ENCODE data around the gene PBX1. TPM values are rescaled to one million over a fixed set of nuclear protein-coding genes. Genes with fewer than 3 reads are reported as not detected.

The PBX1 gene
- total and polyA plus RNA-seq, 8 donors = 11.0 to 113 (median 23.0) TPM

DNA sequence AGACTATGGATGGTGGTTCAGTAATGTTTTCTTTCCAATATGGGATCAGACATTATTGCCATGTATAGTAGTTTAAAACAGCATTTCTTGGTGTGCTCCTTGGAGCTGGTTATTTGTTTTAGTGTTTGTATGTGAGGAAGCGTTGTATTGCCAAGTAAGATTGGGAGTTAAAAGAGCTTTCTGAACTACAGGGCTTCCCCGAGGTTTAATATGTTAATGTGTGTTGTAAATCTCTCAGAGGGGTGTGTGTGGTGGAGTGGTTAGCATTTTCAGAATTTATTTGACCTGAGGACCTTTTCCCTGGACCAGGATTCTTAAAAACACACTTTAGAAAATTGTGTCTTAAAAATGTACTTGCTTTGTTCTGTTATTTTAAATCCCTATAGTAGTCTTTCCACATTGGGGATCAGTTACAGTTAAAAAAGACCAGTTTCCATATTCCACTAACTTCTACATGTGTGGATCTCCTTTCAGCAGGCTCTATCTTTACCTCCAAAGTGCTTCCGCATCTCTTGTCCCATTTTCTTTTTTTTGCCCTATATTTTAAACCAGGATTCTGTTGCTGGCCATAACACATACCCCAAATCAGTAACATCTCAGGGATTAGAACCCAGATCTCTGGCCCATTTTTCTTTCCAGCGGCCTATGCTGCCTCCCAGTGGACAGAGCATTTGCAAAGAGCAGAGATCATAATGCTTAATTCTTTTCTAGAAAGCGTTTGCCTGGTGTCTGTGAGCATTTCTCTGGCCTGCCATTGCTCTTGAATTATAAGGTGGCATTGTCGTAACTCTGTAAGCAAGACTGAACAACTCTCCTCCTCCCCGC lies 58.6 kb downstream of the PBX1 start:
- intact Hi-C loops (cut with DNase I; ENCODE audit: low total_unique reads) = no loop called here
- no peak for DNase-seq
- no peak overlapping the region for H3K4me3 ChIP-seq
- no peaks in the 10 kb centered on the region for H3K27me3 ChIP-seq
- H3K4me1 ChIP-seq = peaks cover 23 to 93% (median 60%) of the 10 kb centered on the region in 4 donors
- H3K27ac ChIP-seq = peak overlapping the region in 3 of 5 donors; percentile 18 to 52 (median 29)
- WGBS, 5 donors = 59 to 65% (median 63%) methylated on average over 7 of the region's 7 CpGs
- H3K36me3 ChIP-seq = no peaks in the 10 kb centered on the region
- TF ChIP-seq, protein P1, sequence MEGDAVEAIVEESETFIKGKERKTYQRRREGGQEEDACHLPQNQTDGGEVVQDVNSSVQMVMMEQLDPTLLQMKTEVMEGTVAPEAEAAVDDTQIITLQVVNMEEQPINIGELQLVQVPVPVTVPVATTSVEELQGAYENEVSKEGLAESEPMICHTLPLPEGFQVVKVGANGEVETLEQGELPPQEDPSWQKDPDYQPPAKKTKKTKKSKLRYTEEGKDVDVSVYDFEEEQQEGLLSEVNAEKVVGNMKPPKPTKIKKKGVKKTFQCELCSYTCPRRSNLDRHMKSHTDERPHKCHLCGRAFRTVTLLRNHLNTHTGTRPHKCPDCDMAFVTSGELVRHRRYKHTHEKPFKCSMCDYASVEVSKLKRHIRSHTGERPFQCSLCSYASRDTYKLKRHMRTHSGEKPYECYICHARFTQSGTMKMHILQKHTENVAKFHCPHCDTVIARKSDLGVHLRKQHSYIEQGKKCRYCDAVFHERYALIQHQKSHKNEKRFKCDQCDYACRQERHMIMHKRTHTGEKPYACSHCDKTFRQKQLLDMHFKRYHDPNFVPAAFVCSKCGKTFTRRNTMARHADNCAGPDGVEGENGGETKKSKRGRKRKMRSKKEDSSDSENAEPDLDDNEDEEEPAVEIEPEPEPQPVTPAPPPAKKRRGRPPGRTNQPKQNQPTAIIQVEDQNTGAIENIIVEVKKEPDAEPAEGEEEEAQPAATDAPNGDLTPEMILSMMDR (IDR thresholded peaks at IDR 0.05) = peak in 5 of 7 experiments; percentile 12 to 50 (median 39)
- TF ChIP-seq POLR2AphosphoS5 (IDR thresholded peaks at IDR 0.05) = no peak
- H3K9me3 ChIP-seq = no peaks in the 10 kb centered on the region

GRCh38 chr1:164618202-164618564 lies 59.2 kb downstream of the PBX1 start:
- Histone ChIP-seq H3K27ac (peak overlapping the region in 2 of 5 donors; percentile 29 to 52), H3K36me3 (no peaks in the 10 kb centered on the region), H3K4me1 (peaks cover 22 to 93% (median 60%) of the 10 kb centered on the region in 4 donors), H3K9me3 (no peaks in the 10 kb centered on the region), H3K27me3 (no peaks in the 10 kb centered on the region), H3K4me3 (no peak overlapping the region)
- TF ChIP-seq POLR2AphosphoS5 (IDR thresholded peaks at IDR 0.05) (no peak), POLR2A (IDR thresholded peaks at IDR 0.05) (no peak), EP300 (IDR thresholded peaks at IDR 0.05) (no peak)
- TF ChIP-seq, protein P1 (IDR thresholded peaks at IDR 0.05) = no peak
- intact Hi-C loops (cut with DNase I; ENCODE audit: low total_unique reads) = no loop called here
- DNase-seq = no peak
- 57 to 78% (median 66%) methylated on average over 4 to 5 of the region's 5 CpGs for WGBS, 5 donors

DNA sequence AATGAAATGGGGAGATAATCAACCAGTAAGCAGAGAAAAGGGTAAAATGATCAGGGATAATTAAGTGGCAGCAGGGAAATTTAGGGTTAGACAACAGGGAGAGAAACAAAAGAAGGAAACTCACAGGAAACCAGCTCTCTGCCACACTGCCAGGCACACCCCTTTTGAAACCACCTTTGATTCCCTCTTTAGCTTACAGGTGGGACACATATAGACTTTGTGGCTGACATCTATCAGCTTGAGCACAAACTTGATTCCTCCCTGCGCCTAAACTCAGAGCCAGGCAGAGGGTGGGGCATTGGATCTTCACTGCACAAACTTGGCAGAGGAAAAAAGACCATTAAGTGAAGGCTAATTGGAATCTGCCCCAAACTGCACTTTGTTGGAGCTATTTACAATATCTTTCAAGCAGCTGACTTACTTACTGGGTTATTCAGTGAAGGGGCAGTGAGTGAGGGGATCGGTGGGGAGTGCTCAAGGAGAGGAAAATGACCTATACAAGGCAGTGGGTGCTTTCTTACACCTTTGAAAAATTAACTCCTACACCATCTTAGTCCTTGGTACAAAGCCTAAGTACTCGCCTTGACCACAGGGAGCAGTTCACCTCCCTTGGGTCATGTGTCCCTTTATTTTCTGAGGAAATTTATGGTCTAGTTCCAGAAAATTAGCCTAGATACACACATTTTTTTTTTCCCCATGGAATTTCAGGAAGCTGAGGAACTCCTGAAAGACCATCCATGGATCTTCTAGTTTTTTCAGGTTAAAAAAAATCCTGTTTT lies 60.2 kb downstream of the PBX1 start:
- H3K9me3 ChIP-seq = no peaks in the 10 kb centered on the region
- DNase-seq = peak in 1 of 2 donors; percentile 70
- 17 to 36% (median 26%) methylated on average over 3 of the region's 3 CpGs for WGBS, 5 donors
- no peaks in the 10 kb centered on the region for H3K36me3 ChIP-seq
- no peak overlapping the region for H3K4me3 ChIP-seq
- no peaks in the 10 kb centered on the region for H3K27me3 ChIP-seq
- intact Hi-C loops (cut with DNase I; ENCODE audit: low total_unique reads) = no loop called here
- H3K27ac ChIP-seq = peak overlapping the region in 3 of 5 donors; percentile 24 to 52 (median 47)
- TF ChIP-seq, protein P1 (IDR thresholded peaks at IDR 0.05) = no peak
- TF ChIP-seq POLR2AphosphoS5 (IDR thresholded peaks at IDR 0.05) = no peak
- no peak for TF ChIP-seq POLR2A (IDR thresholded peaks at IDR 0.05)
- TF ChIP-seq EP300 (IDR thresholded peaks at IDR 0.05) = no peak
- H3K4me1 ChIP-seq = peaks cover 20 to 93% (median 62%) of the 10 kb centered on the region in 4 donors

DNA sequence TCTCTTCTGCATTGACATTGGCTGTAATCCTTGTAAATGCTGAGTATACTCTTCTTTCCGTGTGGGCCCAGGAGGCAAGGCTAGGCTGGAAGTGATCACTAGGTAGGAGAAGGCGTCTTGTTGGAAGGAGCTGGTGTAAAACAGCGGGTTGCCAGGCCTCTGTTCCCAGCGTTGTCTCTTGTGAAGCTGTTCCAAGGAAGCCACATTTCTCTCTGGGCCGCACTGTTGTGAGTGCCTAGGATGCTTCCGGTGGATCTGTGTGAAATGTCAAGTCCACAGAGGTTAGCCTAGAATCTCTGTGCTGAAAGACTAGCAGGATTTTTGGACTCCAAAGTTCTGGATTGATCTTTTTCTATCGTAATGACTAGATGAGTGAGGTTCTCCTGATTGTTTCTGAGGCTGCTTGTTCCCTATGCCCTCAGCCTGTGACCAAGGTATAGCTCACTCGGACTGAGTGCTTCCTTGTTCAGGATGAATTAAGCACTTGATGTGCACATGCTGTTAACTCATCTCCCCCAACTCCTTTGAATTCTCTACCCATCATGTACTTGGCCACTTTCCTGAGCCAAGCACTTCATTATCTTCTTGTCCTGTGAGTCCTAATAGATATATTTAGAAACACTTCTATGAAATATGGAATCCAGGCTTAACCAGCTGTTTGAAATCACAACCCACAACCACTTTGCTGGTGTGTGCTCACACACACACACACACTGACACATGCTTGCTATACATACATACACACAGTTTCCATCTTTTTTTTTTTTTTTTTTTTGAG lies 63.3 kb downstream of the PBX1 start:
- Histone ChIP-seq H3K27me3 (no peaks in the 10 kb centered on the region), H3K27ac (peak overlapping the region in 3 of 5 donors; percentile 46 to 72 (median 52)), H3K36me3 (peaks cover 0 to 5% (median 2%) of the 10 kb centered on the region in 4 donors), H3K4me3 (no peak overlapping the region), H3K9me3 (no peaks in the 10 kb centered on the region), H3K4me1 (peaks cover 20 to 86% (median 56%) of the 10 kb centered on the region in 4 donors)
- peak in 1 of 2 donors; percentile 60 for DNase-seq
- intact Hi-C loops (cut with DNase I; ENCODE audit: low total_unique reads) = no loop called here
- TF ChIP-seq POLR2A (IDR thresholded peaks at IDR 0.05) (no peak), POLR2AphosphoS5 (IDR thresholded peaks at IDR 0.05) (no peak), EP300 (IDR thresholded peaks at IDR 0.05) (no peak)
- TF ChIP-seq, protein P1 (IDR thresholded peaks at IDR 0.05) = no peak
- 77 to 94% (median 83%) methylated on average over 8 of the region's 8 CpGs for WGBS, 5 donors
